Measurements from ENCODE around the gene TSPAN8. TPM values are rescaled to one million over a fixed set of nuclear protein-coding genes. Genes with fewer than 3 reads are reported as not detected.

Gene TSPAN8
- total RNA-seq, 1 donor from 2014 or later = 27.3 TPM

DNA sequence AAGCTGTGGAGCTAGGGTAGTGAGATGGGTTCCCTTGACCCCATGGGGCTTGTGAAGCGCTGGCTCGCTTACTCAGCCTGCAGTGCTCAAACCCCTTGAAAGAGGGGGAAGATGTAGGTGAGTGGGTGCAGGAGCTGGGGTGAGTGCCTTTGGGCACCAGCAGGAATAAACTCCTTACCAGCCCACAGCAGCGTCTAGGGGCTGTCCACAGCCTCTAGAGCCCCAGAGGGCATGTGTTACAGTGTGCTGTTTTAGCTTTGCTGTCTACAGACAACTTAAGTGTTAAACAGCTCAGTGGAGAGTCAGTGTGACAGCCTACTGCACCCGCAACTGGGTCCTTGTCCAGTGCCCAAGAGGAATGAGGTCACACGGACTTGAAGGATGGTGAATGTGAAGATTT, 48.0 kb downstream of the TSPAN8 start:
- DNase-seq (ENCODE audit: extremely low spot score, unreplicated experiment) = no peak
- Mint-ChIP-seq H3K9me3 (no peaks in the 10 kb centered on the region), H3K36me3 (no peaks in the 10 kb centered on the region), H3K27me3 (no peaks in the 10 kb centered on the region), H3K4me1 (ENCODE audit: unreplicated experiment) (no peaks in the 10 kb centered on the region), H3K27ac (no peak overlapping the region), H3K4me3 (no peak overlapping the region)
- TF ChIP-seq CTCF (conservative IDR thresholded peaks at IDR 0.05) = no peak

GRCh38 chr12:71108355-71108754, 49.4 kb downstream of the TSPAN8 start:
- no peaks in the 10 kb centered on the region for H3K27me3 Mint-ChIP-seq
- no peak overlapping the region for H3K27ac Mint-ChIP-seq
- TF ChIP-seq CTCF (conservative IDR thresholded peaks at IDR 0.05) = no peak
- H3K4me1 Mint-ChIP-seq (ENCODE audit: unreplicated experiment) = no peaks in the 10 kb centered on the region
- no peak for DNase-seq (ENCODE audit: extremely low spot score, unreplicated experiment)
- no peaks in the 10 kb centered on the region for H3K36me3 Mint-ChIP-seq
- no peak overlapping the region for H3K4me3 Mint-ChIP-seq
- no peaks in the 10 kb centered on the region for H3K9me3 Mint-ChIP-seq

DNA sequence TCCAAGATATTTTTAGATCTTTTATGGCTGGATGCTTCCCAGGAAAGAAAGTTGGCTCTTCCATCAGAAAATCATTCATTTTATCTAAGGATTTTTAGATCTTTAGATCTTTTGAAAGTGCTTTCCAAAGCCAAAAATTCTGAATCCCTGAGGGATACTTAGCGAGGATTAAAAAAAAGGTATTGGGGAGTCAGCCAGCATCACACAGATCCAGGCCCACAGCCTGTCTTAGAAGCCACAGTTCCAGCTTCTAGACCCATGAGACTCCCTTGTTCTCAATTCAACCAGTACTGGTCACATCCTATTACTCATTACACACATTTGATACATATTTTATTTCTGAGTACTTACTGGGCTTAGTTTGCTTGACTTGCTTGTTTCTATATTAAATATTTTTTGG, 49.9 kb downstream of the TSPAN8 start:
- TF ChIP-seq CTCF (conservative IDR thresholded peaks at IDR 0.05) = no peak
- DNase-seq (ENCODE audit: extremely low spot score, unreplicated experiment) = no peak
- H3K4me1 Mint-ChIP-seq (ENCODE audit: unreplicated experiment) = no peaks in the 10 kb centered on the region
- H3K9me3 Mint-ChIP-seq = no peaks in the 10 kb centered on the region
- no peaks in the 10 kb centered on the region for H3K36me3 Mint-ChIP-seq
- H3K27ac Mint-ChIP-seq = no peak overlapping the region
- H3K27me3 Mint-ChIP-seq = no peaks in the 10 kb centered on the region
- no peak overlapping the region for H3K4me3 Mint-ChIP-seq

GRCh38 chr12:71105956-71106355, 51.8 kb downstream of the TSPAN8 start:
- no peaks in the 10 kb centered on the region for H3K27me3 Mint-ChIP-seq
- TF ChIP-seq CTCF (conservative IDR thresholded peaks at IDR 0.05) = no peak
- no peak for DNase-seq (ENCODE audit: extremely low spot score, unreplicated experiment)
- no peak overlapping the region for H3K4me3 Mint-ChIP-seq
- H3K36me3 Mint-ChIP-seq = no peaks in the 10 kb centered on the region
- H3K9me3 Mint-ChIP-seq = no peaks in the 10 kb centered on the region
- H3K27ac Mint-ChIP-seq = no peak overlapping the region
- no peaks in the 10 kb centered on the region for H3K4me1 Mint-ChIP-seq (ENCODE audit: unreplicated experiment)

DNA sequence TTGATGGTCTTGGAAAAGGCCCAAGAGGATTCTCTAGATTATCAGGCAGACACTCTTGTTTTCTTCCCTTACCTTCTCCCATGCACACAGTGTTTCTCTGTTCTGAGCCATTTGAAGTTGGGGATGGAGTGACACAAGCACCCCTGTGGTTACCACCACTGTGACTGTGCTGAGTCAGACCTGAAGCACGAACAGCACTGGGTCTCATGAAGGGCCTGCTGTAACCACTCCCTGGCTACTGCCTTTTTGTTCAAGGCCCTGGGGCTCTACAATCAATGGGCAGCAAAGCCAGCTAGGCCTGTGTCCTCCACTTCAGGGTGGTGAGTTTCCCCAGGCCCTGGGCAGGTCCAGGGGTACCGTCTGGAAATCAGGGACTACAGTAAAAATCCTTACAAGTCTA, 65.5 kb downstream of the TSPAN8 start:
- DNase-seq (ENCODE audit: extremely low spot score, unreplicated experiment) = no peak
- H3K4me3 Mint-ChIP-seq = no peak overlapping the region
- no peaks in the 10 kb centered on the region for H3K27me3 Mint-ChIP-seq
- H3K9me3 Mint-ChIP-seq = no peaks in the 10 kb centered on the region
- no peaks in the 10 kb centered on the region for H3K4me1 Mint-ChIP-seq (ENCODE audit: unreplicated experiment)
- TF ChIP-seq CTCF (conservative IDR thresholded peaks at IDR 0.05) = no peak
- no peak overlapping the region for H3K27ac Mint-ChIP-seq
- H3K36me3 Mint-ChIP-seq = no peaks in the 10 kb centered on the region

GRCh38 chr12:71090971-71091370, 66.8 kb downstream of the TSPAN8 start:
- no peak overlapping the region for H3K4me3 Mint-ChIP-seq
- no peak for TF ChIP-seq CTCF (conservative IDR thresholded peaks at IDR 0.05)
- DNase-seq (ENCODE audit: extremely low spot score, unreplicated experiment) = no peak
- H3K27ac Mint-ChIP-seq = no peak overlapping the region
- H3K36me3 Mint-ChIP-seq = no peaks in the 10 kb centered on the region
- no peaks in the 10 kb centered on the region for H3K4me1 Mint-ChIP-seq (ENCODE audit: unreplicated experiment)
- H3K9me3 Mint-ChIP-seq = no peaks in the 10 kb centered on the region
- H3K27me3 Mint-ChIP-seq = no peaks in the 10 kb centered on the region
